Measurements from ENCODE around the gene PUSL1. TPM values are rescaled to one million over a fixed set of nuclear protein-coding genes. Genes with fewer than 3 reads are reported as not detected.

The PUSL1 gene
- total RNA-seq, 1 experiment from 2014 or later = 38.0 TPM

DNA sequence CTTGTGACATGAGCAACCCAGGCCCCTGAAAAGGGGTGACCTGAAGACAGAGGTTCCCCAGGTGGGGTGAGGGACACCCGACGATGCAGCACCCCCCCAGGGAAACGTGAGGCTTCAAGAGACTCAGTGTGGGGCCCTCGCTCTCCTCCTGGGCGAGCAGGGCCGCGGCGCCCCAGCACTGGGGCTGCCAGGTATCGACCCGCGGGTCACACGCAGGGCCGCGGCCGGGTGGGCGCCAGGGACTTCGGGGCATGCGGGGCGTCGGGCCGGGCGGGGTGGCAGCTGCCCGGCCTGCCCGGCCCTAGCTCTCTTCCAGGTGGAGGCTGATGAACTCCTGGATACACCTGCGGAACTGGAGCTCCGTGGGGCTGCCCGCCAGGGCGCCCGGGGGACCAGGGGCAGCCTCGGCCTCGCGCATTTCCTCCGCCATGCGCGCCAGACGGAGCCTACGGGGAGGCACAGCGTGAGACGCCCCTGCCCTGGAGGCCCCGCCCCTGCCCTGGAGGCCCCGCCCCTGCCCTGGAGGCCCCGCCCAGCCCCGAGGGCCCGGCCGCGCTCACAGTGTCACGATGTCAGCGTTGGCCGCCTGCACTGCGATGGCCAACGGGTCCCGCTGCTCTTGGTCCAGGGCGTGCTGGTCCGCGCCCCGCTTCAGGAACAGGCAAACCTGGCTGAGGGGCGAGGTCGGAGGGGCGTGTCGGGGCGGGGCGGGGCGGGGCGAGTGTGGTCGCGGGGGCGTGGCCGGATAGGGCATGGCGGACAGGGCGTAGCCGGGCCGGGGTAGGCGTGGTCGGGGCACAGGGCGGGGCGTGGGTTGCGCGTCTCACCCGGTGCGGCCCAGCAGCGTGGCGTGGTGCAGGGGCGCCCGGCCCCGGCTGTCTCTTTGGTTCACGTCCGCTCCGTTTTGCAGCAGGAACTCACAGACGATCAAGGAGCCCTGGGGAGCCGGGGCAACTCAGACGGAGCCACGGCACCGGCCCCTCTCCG lies 14.8 kb upstream of the PUSL1 start:
- H3K27ac Mint-ChIP-seq = no peak overlapping the region

More for the DNA sequence above, 14.8 kb upstream of the PUSL1 start:
- Histone ChIP-seq H4K91ac (ENCODE audit: insufficient read length, low read depth, low read length) (no peak overlapping the region), H3K4me1 (ENCODE audit: insufficient read depth, low read length) (no peaks in the 10 kb centered on the region), H3K56ac (ENCODE audit: insufficient read length, low read depth, low read length) (no peak overlapping the region), H3K27ac (ENCODE audit: insufficient read length, low read depth, low read length) (no peak overlapping the region), H3K79me2 (ENCODE audit: insufficient read depth, low read length) (no peaks in the 10 kb centered on the region), H2BK5ac (ENCODE audit: insufficient read length, low read length) (no peak overlapping the region), H2BK15ac (ENCODE audit: low read depth, low read length) (no peak overlapping the region), H4K5ac (ENCODE audit: insufficient read length, low read depth, low read length) (no peak overlapping the region), H3T11ph (ENCODE audit: low read length) (no peak overlapping the region), H3K4ac (ENCODE audit: low read depth, low read length) (no peak overlapping the region), H3K18ac (ENCODE audit: insufficient read length, low read depth, low read length) (no peak overlapping the region), H2AK5ac (ENCODE audit: insufficient read length, low read length) (no peak overlapping the region), H3K23me2 (ENCODE audit: insufficient read length, low read depth, low read length, poor library complexity, severe bottlenecking) (peaks cover 4% of the 10 kb centered on the region), H2BK20ac (ENCODE audit: low read depth, low read length, poor library complexity, severe bottlenecking) (no peak overlapping the region), H2BK120ac (ENCODE audit: low read depth, low read length, poor library complexity, severe bottlenecking) (no peak overlapping the region), H4K8ac (replicated peaks; ENCODE audit: insufficient read length, low read depth, low read length) (no peak overlapping the region), H3K27me3 (ENCODE audit: insufficient read depth, low read length) (no peaks in the 10 kb centered on the region), H3K14ac (ENCODE audit: insufficient read depth, low read length) (no peak overlapping the region), H4K20me1 (ENCODE audit: control insufficient read depth, insufficient read depth, insufficient read length) (no peaks in the 10 kb centered on the region), H3K79me1 (ENCODE audit: insufficient read depth, low read depth, low read length, poor library complexity, severe bottlenecking) (no peaks in the 10 kb centered on the region), H3K23ac (ENCODE audit: insufficient read length, low read depth, low read length) (no peak overlapping the region), H2BK12ac (ENCODE audit: insufficient read length, low read depth, low read length) (no peak overlapping the region), H2AFZ (ENCODE audit: low read length) (no peak overlapping the region), H3K9ac (ENCODE audit: extremely low read depth, insufficient read length, low read length) (no peak overlapping the region), H3K9me3 (ENCODE audit: control insufficient read depth, low read depth, low read length) (no peaks in the 10 kb centered on the region), H3K4me2 (ENCODE audit: insufficient read depth, insufficient read length, low read length) (peak overlapping the region; percentile 27)
- peak; percentile 81 for DNase-seq
- H3K4me1 Mint-ChIP-seq = peaks cover 0 to 9% of the 10 kb centered on the region in 2 experiments; a peak in 2 of 4 replicates
- WGBS (ENCODE audit: extremely low coverage, insufficient read length, low lambda C conversion rate) = no CpG with 5 or more reads among the region's 94 CpGs
- H3K36me3 Mint-ChIP-seq (ENCODE audit: insufficient read depth in 1 of 3, low read depth in 3 of 3) = no peaks in the 10 kb centered on the region
- TF ChIP-seq, protein P1, sequence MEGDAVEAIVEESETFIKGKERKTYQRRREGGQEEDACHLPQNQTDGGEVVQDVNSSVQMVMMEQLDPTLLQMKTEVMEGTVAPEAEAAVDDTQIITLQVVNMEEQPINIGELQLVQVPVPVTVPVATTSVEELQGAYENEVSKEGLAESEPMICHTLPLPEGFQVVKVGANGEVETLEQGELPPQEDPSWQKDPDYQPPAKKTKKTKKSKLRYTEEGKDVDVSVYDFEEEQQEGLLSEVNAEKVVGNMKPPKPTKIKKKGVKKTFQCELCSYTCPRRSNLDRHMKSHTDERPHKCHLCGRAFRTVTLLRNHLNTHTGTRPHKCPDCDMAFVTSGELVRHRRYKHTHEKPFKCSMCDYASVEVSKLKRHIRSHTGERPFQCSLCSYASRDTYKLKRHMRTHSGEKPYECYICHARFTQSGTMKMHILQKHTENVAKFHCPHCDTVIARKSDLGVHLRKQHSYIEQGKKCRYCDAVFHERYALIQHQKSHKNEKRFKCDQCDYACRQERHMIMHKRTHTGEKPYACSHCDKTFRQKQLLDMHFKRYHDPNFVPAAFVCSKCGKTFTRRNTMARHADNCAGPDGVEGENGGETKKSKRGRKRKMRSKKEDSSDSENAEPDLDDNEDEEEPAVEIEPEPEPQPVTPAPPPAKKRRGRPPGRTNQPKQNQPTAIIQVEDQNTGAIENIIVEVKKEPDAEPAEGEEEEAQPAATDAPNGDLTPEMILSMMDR (conservative IDR thresholded peaks at IDR 0.05) = no peak
- peaks cover 2% of the 10 kb centered on the region for H3K27me3 Mint-ChIP-seq (ENCODE audit: low read depth)
- H3K9me3 Mint-ChIP-seq = peaks cover 2 to 7% of the 10 kb centered on the region in 2 experiments; a peak in 2 of 5 replicates
- no peak overlapping the region for H3K4me3 Mint-ChIP-seq

All from H9 (cell line).